Body of pancreas (tissue), 4 donors: ENCODE data around the gene OR6C68.
"Not testable (repeated sequence)": the region's sequence is repeated elsewhere in the genome, so short reads cannot be mapped to it uniquely, and the experiment has no call there.

Experiments
- CTCF ChIP-seq, 7 experiments: fragments of 450-650 bp in 4 of 7; fragments of 200-600 bp in 3 of 7; sonication (generic) in 3 of 7; IDR thresholded peaks; one replicate each; pipeline ENCODE4 v1.5.1; 2016 to 2019; ENCODE audit warnings: antibody characterized with exemption in 7 of 7
- POLR2A ChIP-seq, 3 donors: fragments of 450-650 bp; IDR thresholded peaks; one replicate each; pipeline ENCODE4 v1.6.1; 2016; ENCODE audit warnings: antibody characterized with exemption in 3 of 3, mild to moderate bottlenecking in 2 of 3

GRCh38 chr12:55464926-55465325 lies 27.3 kb upstream of the OR6C68 start:
- not testable (repeated sequence) for TF ChIP-seq POLR2A, CTCF (IDR thresholded peaks at IDR 0.05)
